Astrocyte of the spinal cord (primary cell): ENCODE measurements around the gene TRIO.
A peak's percentile ranks its signal among the peaks of the same experiment; 100 is the strongest.

Source experiments
- DNase-seq: peaks from one replicate; pipeline ENCODE4 v3.0.0; 2011; ENCODE audit warnings: low read depth, low spot score
- H3K4me3 ChIP-seq: 2 replicates; pipeline ENCODE4 v1.5.1; 2011; ENCODE audit warnings: low read depth, mild to moderate bottlenecking, low read length, moderate library complexity
- in situ Hi-C: cut with HindIII; loops from 2 replicates; pipeline ENCODE4 v1.10.0; 2017; ENCODE audit warnings: low sequenced_read_pairs
- TF ChIP-seq, protein P1 (sequence below): IDR thresholded peaks from 2 replicates; pipeline ENCODE4 v1.5.1; 2012; ENCODE audit warnings: low read depth, mild to moderate bottlenecking, low read length, inconsistent platforms

TRIO gene

DNA sequence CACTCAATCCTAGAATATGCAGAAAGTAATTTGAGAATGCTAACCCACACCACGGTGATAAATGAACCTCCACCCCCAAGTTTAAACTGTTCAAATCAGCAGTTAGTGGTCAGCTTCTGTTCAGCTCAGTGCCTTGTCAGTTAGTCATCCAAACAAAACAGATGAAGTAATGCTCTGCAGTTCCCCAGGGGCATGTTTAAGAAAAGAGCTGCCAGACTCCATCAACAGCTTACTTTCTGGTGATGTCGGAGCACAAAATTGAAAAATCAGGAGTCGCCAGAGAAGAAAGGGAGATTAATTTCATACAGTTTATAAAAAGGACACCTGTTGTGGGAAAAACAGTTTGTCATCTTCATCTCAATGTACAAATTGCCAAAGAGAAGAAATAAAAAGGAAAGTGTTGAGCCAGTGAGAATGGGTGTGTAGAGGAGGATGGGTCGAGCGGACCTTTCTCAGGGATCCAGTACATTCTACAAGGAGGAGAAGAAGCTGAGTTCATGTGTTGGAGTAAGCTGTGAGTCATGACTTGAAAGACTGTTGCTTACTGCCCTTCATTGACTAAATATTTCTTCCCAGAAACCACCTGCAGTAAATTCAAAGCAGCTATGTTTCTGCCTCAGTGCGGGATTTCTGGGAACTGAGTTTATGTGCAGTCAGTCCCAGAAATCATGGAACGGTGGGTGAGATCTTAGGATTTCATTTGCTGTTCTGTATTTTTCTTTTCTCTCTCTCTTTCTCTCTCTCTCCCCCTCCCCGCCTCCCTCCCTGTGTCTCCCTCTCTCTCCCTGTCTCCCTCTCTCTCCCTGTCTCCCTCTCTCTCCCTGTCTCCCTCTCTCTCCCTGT is 13.7 kb downstream of the TRIO start:
- in situ Hi-C loops, result no loop called here
- DNase-seq, result peak; percentile 98
- H3K4me3 ChIP-seq, result peak overlapping the region; percentile 28
- TF ChIP-seq, protein P1, sequence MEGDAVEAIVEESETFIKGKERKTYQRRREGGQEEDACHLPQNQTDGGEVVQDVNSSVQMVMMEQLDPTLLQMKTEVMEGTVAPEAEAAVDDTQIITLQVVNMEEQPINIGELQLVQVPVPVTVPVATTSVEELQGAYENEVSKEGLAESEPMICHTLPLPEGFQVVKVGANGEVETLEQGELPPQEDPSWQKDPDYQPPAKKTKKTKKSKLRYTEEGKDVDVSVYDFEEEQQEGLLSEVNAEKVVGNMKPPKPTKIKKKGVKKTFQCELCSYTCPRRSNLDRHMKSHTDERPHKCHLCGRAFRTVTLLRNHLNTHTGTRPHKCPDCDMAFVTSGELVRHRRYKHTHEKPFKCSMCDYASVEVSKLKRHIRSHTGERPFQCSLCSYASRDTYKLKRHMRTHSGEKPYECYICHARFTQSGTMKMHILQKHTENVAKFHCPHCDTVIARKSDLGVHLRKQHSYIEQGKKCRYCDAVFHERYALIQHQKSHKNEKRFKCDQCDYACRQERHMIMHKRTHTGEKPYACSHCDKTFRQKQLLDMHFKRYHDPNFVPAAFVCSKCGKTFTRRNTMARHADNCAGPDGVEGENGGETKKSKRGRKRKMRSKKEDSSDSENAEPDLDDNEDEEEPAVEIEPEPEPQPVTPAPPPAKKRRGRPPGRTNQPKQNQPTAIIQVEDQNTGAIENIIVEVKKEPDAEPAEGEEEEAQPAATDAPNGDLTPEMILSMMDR, result no peak

DNA sequence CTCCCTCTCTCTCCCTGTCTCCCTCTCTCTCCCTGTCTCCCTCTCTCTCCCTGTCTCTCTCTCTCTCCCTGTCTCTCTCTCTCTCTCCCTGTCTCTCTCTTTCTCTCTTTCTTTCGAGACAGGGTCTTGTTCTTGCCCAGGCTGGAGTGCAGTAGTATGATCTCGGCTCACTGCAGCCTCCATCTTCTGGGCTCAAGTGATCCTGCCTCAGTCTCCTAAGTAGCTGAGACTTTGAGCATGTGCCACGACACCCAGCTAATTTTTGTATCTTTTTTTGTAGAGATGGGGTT is 14.3 kb downstream of the TRIO start:
- peak overlapping the region; percentile 28 for H3K4me3 ChIP-seq
- TF ChIP-seq, protein P1, result no peak
- in situ Hi-C loops, result no loop called here
- DNase-seq, result no peak

DNA sequence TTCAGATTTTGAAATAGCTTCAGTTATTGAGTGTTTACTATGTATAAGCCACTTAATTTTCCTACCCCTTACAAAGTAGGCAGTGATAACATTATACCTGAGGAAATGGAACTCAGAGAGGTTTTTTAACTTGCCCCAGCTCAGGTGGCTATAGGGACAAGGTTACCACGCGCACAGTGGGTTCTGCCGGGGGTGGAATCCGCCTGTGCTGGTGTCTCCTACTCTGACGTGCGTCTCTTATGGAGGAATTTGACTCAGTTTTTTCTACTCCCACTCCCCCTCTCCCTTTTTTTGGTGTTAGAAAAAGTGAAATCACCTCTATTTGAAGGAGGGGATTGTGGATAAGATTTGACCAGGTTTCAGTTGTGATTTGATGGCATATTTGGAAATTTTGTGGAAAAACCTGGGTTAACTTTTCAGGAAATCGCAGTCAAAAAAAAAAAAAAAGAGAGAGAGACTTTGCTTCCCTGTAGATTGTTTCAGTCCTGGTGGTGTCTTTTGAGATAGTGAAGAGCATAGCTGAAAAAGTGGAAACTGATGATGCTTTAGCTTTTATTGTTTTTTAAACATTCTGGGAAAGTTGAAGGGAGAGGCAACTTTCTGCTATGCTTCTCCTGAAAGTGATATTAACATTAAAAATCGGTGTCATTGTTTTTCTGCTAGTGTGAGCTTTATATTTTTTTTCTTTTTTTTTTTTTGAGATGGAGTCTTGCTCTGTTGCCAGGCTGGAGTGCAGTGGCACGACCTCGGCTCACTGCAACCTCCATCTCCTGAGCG is 15.9 kb downstream of the TRIO start:
- no peak overlapping the region for H3K4me3 ChIP-seq
- DNase-seq, result no peak
- in situ Hi-C loops, result no loop called here
- TF ChIP-seq, protein P1, result no peak

DNA sequence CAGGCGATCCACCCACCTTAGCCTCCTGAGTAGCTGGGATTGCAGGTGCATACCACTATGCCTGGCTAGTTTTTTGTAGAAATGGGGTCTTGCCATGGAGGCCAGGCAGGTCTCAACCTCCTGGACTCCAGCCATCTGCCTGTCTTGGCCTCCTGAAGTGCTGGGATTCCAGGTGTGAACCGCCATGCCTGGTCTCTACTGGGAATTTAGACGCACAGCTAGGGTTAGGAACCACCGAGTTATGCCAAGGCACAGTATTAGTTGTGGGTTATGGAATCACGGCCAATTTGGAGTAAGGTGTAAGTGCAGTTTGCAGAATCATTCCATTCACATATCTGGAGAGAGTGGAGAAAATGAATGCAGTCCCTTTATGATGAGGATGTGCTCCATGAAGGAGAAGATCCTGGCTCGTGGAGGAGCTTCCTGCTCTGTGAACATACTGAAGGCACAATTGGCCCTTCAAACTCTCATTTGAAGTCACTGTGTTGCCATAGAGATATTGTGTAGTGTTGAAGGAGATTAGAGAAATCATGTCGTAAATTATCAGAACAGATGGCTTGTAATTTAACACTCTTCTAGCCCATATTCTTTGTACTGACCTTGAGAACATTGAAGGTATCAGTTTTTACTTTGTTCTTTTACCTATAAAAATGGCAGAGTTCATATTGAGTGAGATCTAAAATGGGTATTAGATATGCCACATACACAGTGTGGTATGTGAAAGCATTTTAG is 18.8 kb downstream of the TRIO start:
- in situ Hi-C loops, result no loop called here
- TF ChIP-seq, protein P1, result no peak
- DNase-seq, result no peak
- no peak overlapping the region for H3K4me3 ChIP-seq

DNA sequence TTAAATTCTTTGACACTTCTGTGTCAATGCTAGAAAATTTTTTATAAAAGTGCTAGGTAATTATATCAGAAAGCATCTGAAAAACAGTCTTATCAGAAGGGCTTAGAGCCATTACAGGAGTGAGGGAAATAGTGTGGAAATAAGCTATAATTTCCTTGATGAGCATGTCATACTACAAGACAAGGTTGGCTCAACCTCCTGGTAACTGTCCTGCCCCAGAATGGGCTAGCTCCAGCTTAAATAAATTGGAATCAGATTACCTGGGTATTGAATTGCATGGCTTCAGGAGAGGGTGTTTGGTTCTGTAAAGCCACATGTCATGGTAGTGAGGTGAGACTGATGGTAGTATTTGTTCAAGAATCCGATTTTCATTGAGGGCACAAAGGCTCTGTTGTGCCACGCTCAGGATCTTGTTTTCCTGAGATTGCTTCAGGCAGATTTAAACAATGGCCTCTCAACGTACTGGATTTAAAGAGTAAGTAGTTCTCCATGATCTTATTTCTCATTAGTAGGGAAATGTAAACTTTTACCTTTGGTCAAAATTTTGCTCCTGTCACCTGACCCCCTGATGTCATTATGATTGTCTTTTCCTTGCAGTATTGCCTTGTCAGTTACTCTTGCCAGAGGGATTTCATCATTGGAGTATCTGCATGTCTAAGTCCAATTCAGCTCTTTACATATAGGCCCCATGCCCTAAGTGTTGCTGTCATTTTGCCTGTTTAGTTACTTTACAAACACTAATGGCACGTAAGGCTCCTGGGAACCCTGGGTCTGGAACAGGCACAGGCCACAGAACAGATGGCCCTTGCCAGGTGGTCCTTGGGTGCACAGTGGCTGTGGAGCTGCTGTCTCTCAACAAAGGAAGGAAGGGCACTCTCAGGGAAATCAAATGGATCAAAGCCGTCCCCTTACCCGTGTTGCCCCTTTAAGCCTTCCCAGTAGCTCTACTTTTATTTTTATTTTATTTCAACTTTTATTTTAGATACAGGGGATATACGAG is 21.3 kb downstream of the TRIO start:
- TF ChIP-seq, protein P1, result no peak
- no peak overlapping the region for H3K4me3 ChIP-seq
- in situ Hi-C loops, result no loop called here
- DNase-seq, result no peak
